ENCODE results near the gene NUP54.

GRCh38 chr4:76125816-76126215 is 22.4 kb downstream of the NUP54 start:
- TF ChIP-seq POLR2AphosphoS5 (IDR thresholded peaks at IDR 0.05) = no peak
- TF ChIP-seq CTCF (IDR thresholded peaks at IDR 0.05) = no peak
